HepG2 (cell line): ENCODE results near the gene NMU. TPM values are rescaled to one million over a fixed set of nuclear protein-coding genes. Genes with fewer than 3 reads are reported as not detected.

Source experiments
- BRCA1 ChIP-seq: sonication (generic); formaldehyde crosslinking; IDR thresholded peaks from 2 replicates; pipeline ENCODE4 v1.4.0; 2020; ENCODE audit warnings: missing genetic modification reagents
- FOXA3 ChIP-seq: IDR thresholded peaks from 2 replicates; pipeline ENCODE4 v1.6.1; 2016; ENCODE audit warnings: missing genetic modification reagents, missing compliant biosample characterization
- FOXP4 ChIP-seq: sonication (generic); formaldehyde crosslinking; IDR thresholded peaks from 2 replicates; pipeline ENCODE4 v1.4.0; 2020; ENCODE audit warnings: missing genetic modification reagents
- HNF1A ChIP-seq, 2 experiments: sonication (generic) in 1 of 2; formaldehyde crosslinking in 1 of 2; IDR thresholded peaks; 2 replicates each; pipeline versions ENCODE4 v1.4.0 to v1.6.1; 2016 to 2020; ENCODE audit warnings: borderline replicate concordance in 1 of 2, low read depth in 1 of 2, mild to moderate bottlenecking in 1 of 2, missing genetic modification reagents in 1 of 2
- ZNF281 ChIP-seq: sonication (generic); formaldehyde crosslinking; IDR thresholded peaks from 2 replicates; pipeline ENCODE4 v1.4.0; 2020; ENCODE audit warnings: missing genetic modification reagents, borderline replicate concordance
- ZNF557 ChIP-seq: sonication (generic); formaldehyde crosslinking; IDR thresholded peaks from 2 replicates; pipeline ENCODE4 v1.4.0; 2020; ENCODE audit warnings: missing genetic modification reagents
- ZNF569 ChIP-seq: sonication (generic); formaldehyde crosslinking; IDR thresholded peaks from 2 replicates; pipeline ENCODE4 v1.5.0; 2020; ENCODE audit warnings: mild to moderate bottlenecking, missing genetic modification reagents, moderate library complexity, borderline replicate concordance
- polyA plus RNA-seq, 8 experiments: library from polyadenylated mRNA; depleted of rRNA in 3 of 8; stranded (reverse) in 7 of 8; unstranded in 1 of 8; fragments of >200 nt; fragmentation: Illumina TruSeq in 4 of 8; extraction: Trizol in 4 of 8; gene quantifications; 2 replicates each; pipeline versions ENCODE4 v1.2.1 to v1.2.3, GENCODE V29; 2011 to 2016; ENCODE audit warnings: low read depth in 4 of 8, missing spikeins in 1 of 8, mixed read lengths in 1 of 8; ENCODE audit not compliant: insufficient read depth in 1 of 8
- total RNA-seq, 5 experiments: library from RNA; depleted of rRNA; stranded (reverse); fragments of >200 nt; fragmentation: Illumina TruSeq; extraction: Trizol; gene quantifications; 2 replicates each; pipeline ENCODE4 v1.2.3, GENCODE V29; 2016; ENCODE audit warnings: low read depth in 1 of 5
- TF ChIP-seq, protein P1 (sequence below): sonication (generic); formaldehyde crosslinking; IDR thresholded peaks from 2 replicates; pipeline ENCODE4 v1.5.0; 2020; ENCODE audit warnings: mild to moderate bottlenecking, missing genetic modification reagents, borderline replicate concordance

NMU gene
- total and polyA plus RNA-seq, 2 of the 13 experiments (the other 11 are each of a cell fraction or from before 2014, with no cell fraction given): not detected

DNA sequence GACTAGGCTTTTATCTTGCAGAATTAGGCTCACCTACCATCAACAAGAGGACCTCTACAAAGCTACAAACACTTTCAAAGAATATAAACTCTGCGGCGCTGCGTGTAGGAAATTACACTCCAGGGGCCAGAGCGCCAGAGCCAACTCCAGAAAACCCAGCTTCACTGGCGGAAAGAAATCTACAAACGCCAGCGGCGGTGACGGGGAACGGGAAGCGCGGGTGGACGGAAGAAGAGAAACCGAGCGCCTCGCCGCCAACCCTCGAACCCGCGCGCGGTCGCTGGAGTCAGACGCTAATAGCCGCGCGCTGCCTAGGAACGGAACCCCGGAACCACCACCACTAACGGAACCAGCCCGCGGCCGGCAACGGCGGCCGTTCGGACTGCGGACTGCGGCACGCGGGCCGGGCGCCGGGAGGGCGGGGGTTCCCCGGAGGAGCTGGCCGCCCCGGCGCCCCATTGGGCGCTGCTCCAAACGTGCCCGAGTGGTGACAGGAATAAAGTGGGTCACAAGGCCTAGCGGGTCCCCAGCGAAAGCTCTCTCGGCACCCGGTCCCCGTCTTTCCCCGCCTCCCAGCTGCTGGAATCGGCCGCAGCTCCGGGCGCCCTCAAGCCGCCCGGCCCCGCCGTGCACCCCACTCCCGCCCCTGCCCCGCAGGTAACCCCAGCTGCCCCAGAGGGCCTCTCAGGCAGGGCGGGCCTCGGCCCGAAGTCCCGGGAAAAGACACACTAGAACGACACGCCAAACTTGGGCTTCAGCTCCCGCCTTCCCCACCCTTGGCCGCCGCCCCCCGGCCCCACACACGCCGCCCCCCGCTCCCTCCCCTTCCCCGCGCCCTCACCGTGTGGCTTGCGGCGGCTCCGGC is 90.2 kb downstream of the NMU start (continued):
- TF ChIP-seq, protein P1, sequence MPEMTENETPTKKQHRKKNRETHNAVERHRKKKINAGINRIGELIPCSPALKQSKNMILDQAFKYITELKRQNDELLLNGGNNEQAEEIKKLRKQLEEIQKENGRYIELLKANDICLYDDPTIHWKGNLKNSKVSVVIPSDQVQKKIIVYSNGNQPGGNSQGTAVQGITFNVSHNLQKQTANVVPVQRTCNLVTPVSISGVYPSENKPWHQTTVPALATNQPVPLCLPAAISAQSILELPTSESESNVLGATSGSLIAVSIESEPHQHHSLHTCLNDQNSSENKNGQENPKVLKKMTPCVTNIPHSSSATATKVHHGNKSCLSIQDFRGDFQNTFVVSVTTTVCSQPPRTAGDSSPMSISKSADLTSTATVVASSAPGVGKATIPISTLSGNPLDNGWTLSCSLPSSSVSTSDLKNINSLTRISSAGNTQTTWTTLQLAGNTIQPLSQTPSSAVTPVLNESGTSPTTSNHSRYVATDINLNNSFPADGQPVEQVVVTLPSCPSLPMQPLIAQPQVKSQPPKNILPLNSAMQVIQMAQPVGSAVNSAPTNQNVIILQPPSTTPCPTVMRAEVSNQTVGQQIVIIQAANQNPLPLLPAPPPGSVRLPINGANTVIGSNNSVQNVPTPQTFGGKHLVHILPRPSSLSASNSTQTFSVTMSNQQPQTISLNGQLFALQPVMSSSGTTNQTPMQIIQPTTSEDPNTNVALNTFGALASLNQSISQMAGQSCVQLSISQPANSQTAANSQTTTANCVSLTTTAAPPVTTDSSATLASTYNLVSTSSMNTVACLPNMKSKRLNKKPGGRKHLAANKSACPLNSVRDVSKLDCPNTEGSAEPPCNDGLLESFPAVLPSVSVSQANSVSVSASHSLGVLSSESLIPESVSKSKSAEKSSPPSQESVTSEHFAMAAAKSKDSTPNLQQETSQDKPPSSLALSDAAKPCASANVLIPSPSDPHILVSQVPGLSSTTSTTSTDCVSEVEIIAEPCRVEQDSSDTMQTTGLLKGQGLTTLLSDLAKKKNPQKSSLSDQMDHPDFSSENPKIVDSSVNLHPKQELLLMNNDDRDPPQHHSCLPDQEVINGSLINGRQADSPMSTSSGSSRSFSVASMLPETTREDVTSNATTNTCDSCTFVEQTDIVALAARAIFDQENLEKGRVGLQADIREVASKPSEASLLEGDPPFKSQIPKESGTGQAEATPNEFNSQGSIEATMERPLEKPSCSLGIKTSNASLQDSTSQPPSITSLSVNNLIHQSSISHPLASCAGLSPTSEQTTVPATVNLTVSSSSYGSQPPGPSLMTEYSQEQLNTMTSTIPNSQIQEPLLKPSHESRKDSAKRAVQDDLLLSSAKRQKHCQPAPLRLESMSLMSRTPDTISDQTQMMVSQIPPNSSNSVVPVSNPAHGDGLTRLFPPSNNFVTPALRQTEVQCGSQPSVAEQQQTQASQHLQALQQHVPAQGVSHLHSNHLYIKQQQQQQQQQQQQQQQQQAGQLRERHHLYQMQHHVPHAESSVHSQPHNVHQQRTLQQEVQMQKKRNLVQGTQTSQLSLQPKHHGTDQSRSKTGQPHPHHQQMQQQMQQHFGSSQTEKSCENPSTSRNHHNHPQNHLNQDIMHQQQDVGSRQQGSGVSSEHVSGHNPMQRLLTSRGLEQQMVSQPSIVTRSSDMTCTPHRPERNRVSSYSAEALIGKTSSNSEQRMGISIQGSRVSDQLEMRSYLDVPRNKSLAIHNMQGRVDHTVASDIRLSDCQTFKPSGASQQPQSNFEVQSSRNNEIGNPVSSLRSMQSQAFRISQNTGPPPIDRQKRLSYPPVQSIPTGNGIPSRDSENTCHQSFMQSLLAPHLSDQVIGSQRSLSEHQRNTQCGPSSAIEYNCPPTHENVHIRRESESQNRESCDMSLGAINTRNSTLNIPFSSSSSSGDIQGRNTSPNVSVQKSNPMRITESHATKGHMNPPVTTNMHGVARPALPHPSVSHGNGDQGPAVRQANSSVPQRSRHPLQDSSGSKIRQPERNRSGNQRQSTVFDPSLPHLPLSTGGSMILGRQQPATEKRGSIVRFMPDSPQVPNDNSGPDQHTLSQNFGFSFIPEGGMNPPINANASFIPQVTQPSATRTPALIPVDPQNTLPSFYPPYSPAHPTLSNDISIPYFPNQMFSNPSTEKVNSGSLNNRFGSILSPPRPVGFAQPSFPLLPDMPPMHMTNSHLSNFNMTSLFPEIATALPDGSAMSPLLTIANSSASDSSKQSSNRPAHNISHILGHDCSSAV (CRISPR knock-in tag): no peak
- TF ChIP-seq HNF1A (IDR thresholded peaks at IDR 0.05; ENCODE audit: low read depth): no peak
- 0 out of 2 replicates have a peak, but pooled peaks have one; percentile 39 for TF ChIP-seq HNF1A (CRISPR knock-in tag; IDR thresholded peaks at IDR 0.05; ENCODE audit: borderline replicate concordance)
- TF ChIP-seq ZNF569: no peak
- no peak for TF ChIP-seq ZNF557 (CRISPR knock-in tag)
- TF ChIP-seq FOXP4: no peak
- TF ChIP-seq FOXA3 (CRISPR knock-in tag): peak; percentile 24; the same call in 1 of the 2 replicates
- peak; percentile 34; the same call in 1 of the 2 replicates for TF ChIP-seq ZNF281 (CRISPR knock-in tag)
- no peak for TF ChIP-seq BRCA1 (CRISPR knock-in tag)
